Astrocyte (in vitro differentiated cells and primary cell): ENCODE results near the gene C21orf91.

Source experiments
- EZH2 ChIP-seq: IDR thresholded peaks from 2 replicates; pipeline ENCODE4 v1.6.1; 2012; ENCODE audit warnings: mild to moderate bottlenecking, low read length, inconsistent platforms; ENCODE audit not compliant: insufficient read depth
- TF ChIP-seq, protein P1 (sequence below): IDR thresholded peaks from 2 replicates; pipeline ENCODE4 v1.5.1; 2011; ENCODE audit warnings: low read depth, mild to moderate bottlenecking, inconsistent platforms, low read length, moderate library complexity; ENCODE audit not compliant: insufficient read depth

GRCh38 chr21:17777072-17777765 is 41.9 kb downstream of the C21orf91 start:
- TF ChIP-seq EZH2 = no peak
- TF ChIP-seq, protein P1, sequence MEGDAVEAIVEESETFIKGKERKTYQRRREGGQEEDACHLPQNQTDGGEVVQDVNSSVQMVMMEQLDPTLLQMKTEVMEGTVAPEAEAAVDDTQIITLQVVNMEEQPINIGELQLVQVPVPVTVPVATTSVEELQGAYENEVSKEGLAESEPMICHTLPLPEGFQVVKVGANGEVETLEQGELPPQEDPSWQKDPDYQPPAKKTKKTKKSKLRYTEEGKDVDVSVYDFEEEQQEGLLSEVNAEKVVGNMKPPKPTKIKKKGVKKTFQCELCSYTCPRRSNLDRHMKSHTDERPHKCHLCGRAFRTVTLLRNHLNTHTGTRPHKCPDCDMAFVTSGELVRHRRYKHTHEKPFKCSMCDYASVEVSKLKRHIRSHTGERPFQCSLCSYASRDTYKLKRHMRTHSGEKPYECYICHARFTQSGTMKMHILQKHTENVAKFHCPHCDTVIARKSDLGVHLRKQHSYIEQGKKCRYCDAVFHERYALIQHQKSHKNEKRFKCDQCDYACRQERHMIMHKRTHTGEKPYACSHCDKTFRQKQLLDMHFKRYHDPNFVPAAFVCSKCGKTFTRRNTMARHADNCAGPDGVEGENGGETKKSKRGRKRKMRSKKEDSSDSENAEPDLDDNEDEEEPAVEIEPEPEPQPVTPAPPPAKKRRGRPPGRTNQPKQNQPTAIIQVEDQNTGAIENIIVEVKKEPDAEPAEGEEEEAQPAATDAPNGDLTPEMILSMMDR = no peak
